IPS-18c (cell line): ENCODE results near the gene SEL1L2.
"Not testable (repeated sequence)": the region's sequence is repeated elsewhere in the genome, so short reads cannot be mapped to it uniquely, and the experiment has no call there.

Experiments used
- H3K4me3 ChIP-seq: 2 replicates; pipeline ENCODE4 v1.7.0; 2013; ENCODE audit warnings: low read depth, mild to moderate bottlenecking, low read length, moderate library complexity; ENCODE audit not compliant: insufficient read depth
- H3K9me3 ChIP-seq: one replicate; pipeline ENCODE4 v1.6.1; 2013; ENCODE audit warnings: mild to moderate bottlenecking, low read length, moderate library complexity; ENCODE audit not compliant: control insufficient read depth, insufficient read depth

Gene SEL1L2

GRCh38 chr20:13990465-13990864, at the start of gene SEL1L2:
SEL1L2 (minus strand) TSS chr20:13990614; CDS start chr20:13990534, 80 bp downstream.
- no peak within 1 kb of the TSS for H3K4me3 ChIP-seq
- H3K9me3 ChIP-seq: peaks cover 3% of the 10 kb centered on the region

GRCh38 chr20:14036567-14036966, 46.2 kb upstream of the SEL1L2 start:
- Histone ChIP-seq H3K4me3 (no peak overlapping the region), H3K9me3 (no peaks in the 10 kb centered on the region)

GRCh38 chr20:14033310-14033709, 42.9 kb upstream of the SEL1L2 start:
- no peaks in the 10 kb centered on the region for H3K9me3 ChIP-seq
- no peak overlapping the region for H3K4me3 ChIP-seq

GRCh38 chr20:14030991-14031390, 40.6 kb upstream of the SEL1L2 start:
- Histone ChIP-seq H3K9me3 (peaks cover 3% of the 10 kb centered on the region), H3K4me3 (no peak overlapping the region)

- H3K4me3 ChIP-seq: no peak overlapping the region
Observed at GRCh38 chr20:14012671-14013070, 22.3 kb upstream of the SEL1L2 start.

GRCh38 chr20:14009208-14009607, 18.8 kb upstream of the SEL1L2 start:
- Histone ChIP-seq H3K9me3 (no peaks in the 10 kb centered on the region), H3K4me3 (no peak overlapping the region)

More at GRCh38 chr20:14012671-14013070, 22.3 kb upstream of the SEL1L2 start:
- no peaks in the 10 kb centered on the region for H3K9me3 ChIP-seq

GRCh38 chr20:14005996-14006395, 15.6 kb upstream of the SEL1L2 start:
- H3K9me3 ChIP-seq: no peaks in the 10 kb centered on the region
- no peak overlapping the region for H3K4me3 ChIP-seq

GRCh38 chr20:14000917-14001316, 10.5 kb upstream of the SEL1L2 start:
- no peaks in the 10 kb centered on the region for H3K9me3 ChIP-seq

GRCh38 chr20:13996265-13996664, 5.9 kb upstream of the SEL1L2 start:
- peaks cover 3% of the 10 kb centered on the region for H3K9me3 ChIP-seq

More at GRCh38 chr20:14000917-14001316, 10.5 kb upstream of the SEL1L2 start:
- H3K4me3 ChIP-seq: no peak overlapping the region

GRCh38 chr20:13995841-13996240, 5.4 kb upstream of the SEL1L2 start:
- Histone ChIP-seq H3K4me3 (peak overlapping the region; percentile 77), H3K9me3 (peaks cover 3% of the 10 kb centered on the region)

More at GRCh38 chr20:13996265-13996664, 5.9 kb upstream of the SEL1L2 start:
- H3K4me3 ChIP-seq: peak overlapping the region; percentile 77

GRCh38 chr20:13995086-13995665, 4.8 kb upstream of the SEL1L2 start, which contains the start of gene MACROD2:
MACROD2 (plus strand) TSS chr20:13995516.
- peak within 1 kb of the TSS; percentile 77 for H3K4me3 ChIP-seq
- peaks cover 3% of the 10 kb centered on the region for H3K9me3 ChIP-seq

GRCh38 chr20:13991955-13992354, 1.5 kb upstream of the SEL1L2 start:
- not testable (repeated sequence) for H3K9me3 ChIP-seq, H3K4me3 ChIP-seq

- H3K9me3 ChIP-seq: peaks cover 3% of the 10 kb centered on the region
- H3K4me3 ChIP-seq: no peak overlapping the region
Observed at GRCh38 chr20:13991311-13991710, 897 bp upstream of the SEL1L2 start.

- H3K4me3 ChIP-seq: no peak overlapping the region
- H3K9me3 ChIP-seq: no peaks in the 10 kb centered on the region
Observed at GRCh38 chr20:13984211-13984610, 6.2 kb downstream of the SEL1L2 start.

GRCh38 chr20:13960525-13960924, 29.9 kb downstream of the SEL1L2 start:
- H3K4me3 ChIP-seq: no peak overlapping the region
- H3K9me3 ChIP-seq: no peaks in the 10 kb centered on the region

GRCh38 chr20:13960119-13960518, 30.3 kb downstream of the SEL1L2 start:
- Histone ChIP-seq H3K4me3 (no peak overlapping the region), H3K9me3 (no peaks in the 10 kb centered on the region)

- Histone ChIP-seq H3K9me3 (peaks cover 2% of the 10 kb centered on the region), H3K4me3 (no peak overlapping the region)
Observed at GRCh38 chr20:13953227-13953626, 37.2 kb downstream of the SEL1L2 start.

GRCh38 chr20:13947719-13948118, 42.7 kb downstream of the SEL1L2 start:
- Histone ChIP-seq H3K9me3 (peaks cover 2% of the 10 kb centered on the region), H3K4me3 (no peak overlapping the region)

- Histone ChIP-seq H3K9me3 (no peaks in the 10 kb centered on the region), H3K4me3 (no peak overlapping the region)
Observed at GRCh38 chr20:13941031-13941430, 49.4 kb downstream of the SEL1L2 start.
